IPS-NIHi7 (cell line): ENCODE measurements around the gene RASSF4.

Experiments
- DNase-seq: peaks from one replicate; pipeline ENCODE4 v3.0.0; 2012; ENCODE audit warnings: mixed read lengths; ENCODE audit errors: extremely low spot score

RASSF4 gene

DNA sequence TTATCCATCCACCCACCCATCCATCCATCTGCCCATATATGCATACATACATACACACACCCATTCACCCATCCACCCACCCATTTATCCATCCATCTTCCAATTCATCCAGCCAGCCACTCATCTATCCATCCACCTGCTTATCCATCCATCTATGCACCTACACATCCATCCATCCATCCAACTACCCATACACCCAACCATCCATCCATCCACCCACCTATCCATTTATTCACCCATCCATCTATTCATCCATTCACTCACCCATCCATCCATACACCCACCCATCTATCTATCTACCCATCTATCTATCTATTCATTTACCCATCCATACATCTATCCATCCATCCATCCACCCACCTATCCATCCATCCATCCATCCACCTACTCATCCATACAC lies 31.1 kb upstream of the RASSF4 start:
- DNase-seq = no peak

- DNase-seq = no peak
Observed at GRCh38 chr10:44929356-44930255, 30.0 kb upstream of the RASSF4 start.

GRCh38 chr10:44930904-44931620 lies 28.5 kb upstream of the RASSF4 start:
- no peak for DNase-seq

- no peak for DNase-seq
Observed at GRCh38 chr10:44931621-44932516, 27.7 kb upstream of the RASSF4 start.

DNA sequence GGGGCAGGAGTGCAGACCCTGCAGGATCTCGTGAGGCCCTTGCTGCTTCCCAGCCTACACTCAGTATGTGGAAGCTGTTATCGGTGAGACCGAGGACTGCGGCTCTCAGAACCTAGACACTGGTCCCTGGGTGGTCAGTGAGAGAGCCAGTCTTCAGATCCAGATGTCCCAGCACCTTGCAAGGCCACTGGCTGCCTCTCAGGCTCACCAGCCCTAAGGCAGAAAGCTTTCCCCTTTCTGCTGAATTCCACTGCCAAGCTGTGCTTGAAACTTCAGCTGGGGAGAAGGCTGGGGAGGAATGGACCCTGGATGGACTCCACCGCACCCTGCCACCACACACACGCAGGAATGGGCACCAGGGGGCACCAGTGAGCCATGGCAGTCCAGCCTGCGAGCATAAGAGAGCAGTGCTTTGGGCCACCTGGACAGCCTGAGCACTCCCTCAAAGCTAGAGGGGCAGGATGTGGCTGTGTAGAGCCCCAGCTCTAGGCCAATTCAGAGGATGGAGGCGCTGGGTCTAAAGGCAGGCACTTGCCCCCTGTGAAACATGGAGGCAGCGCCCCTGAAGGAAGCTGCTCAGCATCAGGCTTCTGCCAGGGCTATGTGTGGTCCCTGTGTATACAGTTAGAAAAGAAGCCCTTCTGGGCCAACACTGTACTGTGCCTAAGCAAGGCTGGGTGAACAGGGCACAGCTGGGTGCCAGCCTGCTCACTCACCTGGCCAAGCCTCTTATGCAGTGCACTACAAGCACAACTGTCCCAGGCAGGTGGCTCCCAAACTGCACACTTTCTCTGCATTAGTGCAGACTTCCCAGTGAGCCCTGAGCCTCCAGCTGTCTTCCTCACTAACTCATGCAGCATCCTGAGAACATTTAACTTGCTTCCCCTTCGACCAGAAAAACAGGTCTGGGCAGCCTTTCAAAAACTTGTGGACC lies 26.8 kb upstream of the RASSF4 start:
- peak; percentile 88 for DNase-seq

DNA sequence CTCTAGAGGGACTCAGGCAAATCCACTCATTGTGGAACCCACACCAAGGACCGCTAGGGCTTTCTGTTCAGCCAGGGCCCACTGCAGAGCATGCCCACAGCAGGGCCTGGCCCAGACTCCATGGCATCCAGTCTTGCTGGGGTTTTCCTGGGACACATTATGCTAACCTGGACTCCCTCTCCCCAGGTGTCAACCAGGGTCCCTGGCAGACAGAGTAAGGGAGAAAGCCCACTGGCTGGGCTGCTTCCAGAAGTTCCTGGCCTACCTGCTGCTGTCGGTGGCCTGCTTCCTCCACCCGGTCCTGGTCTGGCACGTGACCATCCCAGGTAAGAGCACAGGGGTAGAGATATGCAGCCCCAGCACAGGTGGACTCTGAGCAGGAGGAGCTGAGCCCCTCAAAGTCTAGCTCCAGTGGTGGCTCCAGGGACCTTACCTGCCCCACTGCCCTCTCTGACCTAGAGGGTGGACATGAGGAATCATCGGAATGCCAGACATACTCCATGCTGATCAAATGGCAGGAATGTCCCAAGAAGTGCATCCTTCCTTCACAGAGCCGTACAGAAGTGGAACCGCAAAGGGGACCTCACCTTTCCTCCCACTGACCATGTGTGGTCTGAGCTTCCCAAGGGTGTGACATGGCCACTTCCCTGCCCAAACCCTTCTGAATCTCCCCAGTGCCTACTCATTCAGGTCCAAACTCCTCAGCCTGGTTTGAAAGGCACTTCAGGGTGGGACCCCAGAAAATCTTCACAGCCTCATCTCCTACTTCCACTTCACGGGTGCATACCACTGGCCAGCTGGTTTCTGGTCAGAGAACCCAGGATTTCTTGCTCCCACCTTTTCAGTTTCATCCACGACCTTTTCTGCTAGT lies 25.9 kb upstream of the RASSF4 start:
- DNase-seq = no peak

DNA sequence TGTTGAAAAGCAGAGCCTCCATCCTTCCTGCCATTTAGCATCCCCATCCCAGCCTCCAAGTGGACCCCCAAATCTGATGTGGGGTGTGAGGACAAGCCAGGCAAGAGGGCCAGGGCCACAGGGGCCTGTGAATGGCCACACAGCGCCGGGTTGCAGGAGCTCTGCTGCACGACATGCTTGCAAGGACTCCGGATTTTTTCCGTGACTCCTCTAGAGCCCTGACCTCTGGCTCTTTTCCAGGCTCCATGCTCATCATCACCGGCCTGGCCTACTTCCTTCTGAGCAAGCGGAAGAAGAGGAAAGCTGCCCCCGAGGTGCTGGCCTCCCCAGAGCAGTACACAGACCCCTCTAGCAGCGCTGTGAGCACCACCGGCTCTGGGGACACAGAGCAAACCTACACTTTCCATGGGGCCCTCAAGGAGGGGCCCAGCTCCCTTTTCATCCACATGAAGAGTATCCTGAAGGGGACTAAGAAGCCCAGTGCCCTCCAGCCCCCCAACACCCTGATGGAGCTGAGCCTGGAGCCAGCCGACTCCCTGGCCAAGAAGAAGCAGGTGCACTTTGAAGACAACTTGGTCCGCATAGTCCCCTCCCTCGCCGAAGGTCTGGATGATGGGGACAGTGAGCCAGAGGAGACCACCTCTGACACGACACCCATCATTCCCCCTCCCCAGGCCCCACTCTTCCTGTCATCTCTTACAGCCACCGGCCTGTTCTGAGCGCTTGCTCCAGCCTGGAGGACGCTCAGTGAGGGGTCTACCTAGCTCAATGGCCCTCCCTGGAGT lies 25.0 kb upstream of the RASSF4 start:
- no peak for DNase-seq

DNA sequence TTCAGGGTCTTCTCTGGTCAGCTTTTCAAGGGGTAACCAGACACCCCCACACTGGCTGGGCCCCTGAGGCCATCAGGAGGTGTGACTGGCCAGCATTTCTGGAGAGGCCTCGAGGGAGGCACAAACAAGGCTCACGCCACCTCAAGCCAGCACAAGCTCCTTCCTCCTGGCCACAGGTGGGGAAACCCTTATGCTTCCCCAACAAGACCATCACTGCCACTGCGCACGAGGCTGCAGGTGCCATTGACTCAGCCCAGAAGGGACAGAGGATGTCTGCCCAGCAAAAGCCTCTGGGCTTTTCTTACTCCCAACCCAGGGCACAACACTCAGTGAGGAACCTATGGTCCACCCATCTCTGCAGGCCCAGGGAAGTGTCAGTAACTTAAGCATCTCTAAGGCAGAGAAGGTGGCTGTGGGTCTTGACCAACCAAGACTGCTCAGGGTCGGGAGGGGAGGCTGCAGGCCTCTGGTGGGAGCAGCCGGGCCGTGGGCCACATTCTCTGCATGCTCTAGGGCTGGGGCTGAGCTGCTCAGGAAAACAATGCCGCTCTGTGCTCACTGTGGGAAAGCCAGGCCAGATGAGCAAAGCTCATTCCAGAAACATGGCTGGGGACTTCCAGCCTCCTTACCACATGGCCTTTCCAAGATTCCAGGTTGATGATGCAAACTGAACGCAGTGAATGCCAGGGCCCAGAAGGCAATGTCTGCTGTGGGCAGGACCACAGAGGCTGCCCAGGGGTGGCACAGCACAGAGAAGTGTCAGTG lies 24.2 kb upstream of the RASSF4 start:
- DNase-seq = no peak

DNA sequence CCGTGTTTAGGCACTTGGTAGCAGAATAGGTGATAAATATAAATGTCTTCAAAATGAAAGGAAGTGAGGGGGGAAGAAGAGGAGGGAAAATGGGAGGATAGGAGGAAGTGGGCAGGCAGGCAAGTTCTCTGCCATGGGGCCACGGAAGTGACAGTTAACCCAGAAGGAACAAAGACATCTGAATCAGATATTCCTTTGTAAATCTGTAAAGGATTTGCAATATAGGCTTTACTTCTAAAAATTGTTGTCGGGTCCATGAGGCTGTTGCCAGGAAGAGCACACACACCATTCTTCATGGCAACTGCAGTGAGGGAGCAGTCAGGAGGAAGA lies 23.7 kb upstream of the RASSF4 start:
- DNase-seq = no peak

DNA sequence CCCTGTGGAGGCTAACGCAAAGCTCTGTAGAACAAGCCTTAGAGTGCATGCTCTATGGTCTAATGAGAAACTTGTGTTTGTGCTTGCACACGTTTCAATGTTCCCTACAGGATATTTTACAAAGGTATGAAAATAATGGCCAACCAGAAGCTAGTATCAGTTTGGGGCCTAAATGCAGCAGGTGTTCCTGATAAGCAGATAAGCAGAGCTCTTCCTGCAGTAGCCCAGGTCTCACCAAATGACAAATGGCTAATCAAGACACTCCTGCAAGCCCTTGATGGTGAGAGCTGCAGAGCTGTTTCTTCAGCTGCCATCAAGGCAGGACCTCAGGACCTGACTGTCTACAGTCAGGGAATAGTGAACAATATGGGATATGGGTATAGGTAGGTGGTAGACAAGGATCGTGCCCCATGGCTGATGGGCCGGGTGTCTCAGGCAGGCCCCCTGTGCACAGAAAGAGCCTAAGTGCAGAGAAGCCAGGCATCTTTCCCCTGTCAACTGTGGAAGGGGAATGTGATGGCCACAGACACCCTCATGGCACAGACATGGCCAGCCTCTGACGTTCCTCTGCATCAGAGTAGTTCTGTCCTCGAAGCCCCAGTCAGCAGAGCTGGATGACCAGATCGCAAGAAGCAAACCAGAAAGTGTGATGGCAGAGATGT lies 23.2 kb upstream of the RASSF4 start:
- DNase-seq = no peak

DNA sequence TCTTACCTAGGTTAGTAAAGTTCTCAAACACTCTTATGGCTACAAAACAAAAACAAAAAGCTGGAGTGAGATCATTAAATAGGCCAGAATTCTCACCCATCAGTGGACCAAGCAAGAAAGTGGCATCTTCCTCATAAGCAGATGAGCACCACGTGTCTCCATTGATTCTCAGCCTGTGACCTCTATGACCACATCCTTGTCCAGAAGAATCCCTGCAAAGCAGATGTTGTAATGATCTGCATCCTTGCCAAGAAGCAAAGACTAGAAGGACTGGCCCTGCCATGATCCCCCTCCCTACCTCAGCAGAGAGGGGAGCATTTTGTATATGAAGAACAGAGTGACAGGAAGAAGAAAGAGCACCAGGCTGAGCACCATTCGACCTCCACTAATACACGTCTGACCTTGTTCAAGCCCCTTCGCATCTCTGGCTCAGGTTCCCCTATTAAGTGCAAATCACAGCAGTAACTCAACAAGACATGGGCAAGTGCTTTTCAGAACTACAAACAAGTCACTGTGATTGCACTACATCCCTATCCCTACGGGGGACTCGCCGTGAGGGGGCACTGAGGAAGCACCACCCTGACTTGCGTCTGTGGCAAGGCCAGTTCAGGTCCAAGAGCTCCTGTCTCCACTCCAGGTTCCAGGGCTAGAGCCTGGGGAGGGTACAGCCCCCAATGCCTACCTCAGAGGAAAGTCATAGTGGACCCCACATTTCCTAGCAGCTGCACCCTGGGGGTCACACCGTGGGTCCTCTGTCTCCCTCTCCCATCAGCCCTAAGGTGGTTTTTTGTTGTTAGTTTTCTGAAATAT lies 22.2 kb upstream of the RASSF4 start:
- no peak for DNase-seq

- DNase-seq = no peak
Observed at GRCh38 chr10:44938956-44939355, 20.6 kb upstream of the RASSF4 start.

DNA sequence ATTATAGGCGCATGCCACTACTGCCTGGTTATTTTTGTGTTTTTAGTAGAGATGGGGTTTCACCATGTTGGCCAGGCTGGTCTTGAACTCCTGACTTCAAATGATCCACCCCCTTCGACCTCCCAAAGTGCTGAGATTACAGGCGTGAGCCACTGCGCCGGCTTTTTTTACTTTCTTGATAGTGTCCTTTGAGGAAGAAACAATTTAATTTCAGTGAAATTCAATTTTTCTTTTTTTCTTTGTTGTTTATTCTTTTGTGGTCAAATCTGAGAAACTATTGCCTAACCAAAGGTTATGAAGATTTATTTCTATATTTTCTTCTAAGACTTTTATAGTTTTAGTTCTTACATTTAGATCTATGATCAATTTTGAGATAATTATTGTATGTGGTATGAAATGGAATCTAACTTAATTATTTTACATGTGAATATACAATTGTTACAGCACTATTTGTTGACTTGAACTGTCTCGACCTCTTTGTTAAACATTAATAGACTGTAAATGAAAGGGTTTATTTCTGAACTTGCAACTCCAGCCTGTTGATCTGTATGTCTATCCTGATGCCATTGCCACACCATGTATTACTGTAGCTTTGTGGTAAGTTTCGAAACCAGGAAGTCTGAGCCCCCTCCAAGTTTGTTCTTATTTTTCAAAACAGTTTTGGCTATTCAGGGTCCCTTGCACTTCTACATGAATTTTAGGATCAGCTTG lies 19.8 kb upstream of the RASSF4 start:
- DNase-seq = no peak

DNA sequence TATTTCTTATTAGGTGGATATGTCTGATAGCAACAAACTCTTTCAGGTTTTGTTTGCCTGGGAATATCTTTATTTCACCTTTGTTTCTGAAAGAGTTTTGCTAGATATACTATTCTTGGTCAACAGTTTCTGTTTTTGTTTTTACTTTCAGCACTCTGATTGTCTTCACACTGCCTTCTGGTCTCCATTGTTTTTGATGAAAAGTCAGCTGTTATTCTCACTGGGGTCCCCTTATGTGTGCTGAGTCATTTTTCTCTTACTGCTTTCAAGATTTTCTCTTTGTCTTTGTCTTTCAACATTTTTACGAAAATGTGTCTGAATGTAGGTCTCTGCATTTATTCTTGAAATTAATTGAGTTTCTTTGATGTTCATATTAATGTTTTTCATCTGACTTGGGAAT lies 15.2 kb upstream of the RASSF4 start:
- DNase-seq = no peak

DNA sequence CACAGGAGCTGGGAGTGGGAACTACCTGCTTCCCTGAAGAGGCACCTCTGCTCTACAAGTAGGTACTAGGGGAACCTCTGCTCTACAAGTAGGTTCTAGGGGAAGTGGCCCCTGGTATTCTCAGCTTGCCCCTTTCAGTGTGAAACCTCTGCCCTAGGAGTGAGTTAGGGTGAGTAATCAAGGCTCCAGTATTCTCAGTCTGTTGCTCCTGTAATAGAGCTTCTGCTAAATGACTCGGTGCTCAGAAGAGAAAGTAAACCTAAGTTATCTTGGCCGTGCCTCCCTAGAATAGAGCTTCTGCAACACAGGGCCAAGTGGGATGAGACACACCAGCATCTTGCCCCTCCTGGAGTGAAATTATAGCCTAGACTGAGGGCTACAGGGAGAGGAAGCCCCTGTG lies 13.4 kb upstream of the RASSF4 start:
- no peak for DNase-seq

DNA sequence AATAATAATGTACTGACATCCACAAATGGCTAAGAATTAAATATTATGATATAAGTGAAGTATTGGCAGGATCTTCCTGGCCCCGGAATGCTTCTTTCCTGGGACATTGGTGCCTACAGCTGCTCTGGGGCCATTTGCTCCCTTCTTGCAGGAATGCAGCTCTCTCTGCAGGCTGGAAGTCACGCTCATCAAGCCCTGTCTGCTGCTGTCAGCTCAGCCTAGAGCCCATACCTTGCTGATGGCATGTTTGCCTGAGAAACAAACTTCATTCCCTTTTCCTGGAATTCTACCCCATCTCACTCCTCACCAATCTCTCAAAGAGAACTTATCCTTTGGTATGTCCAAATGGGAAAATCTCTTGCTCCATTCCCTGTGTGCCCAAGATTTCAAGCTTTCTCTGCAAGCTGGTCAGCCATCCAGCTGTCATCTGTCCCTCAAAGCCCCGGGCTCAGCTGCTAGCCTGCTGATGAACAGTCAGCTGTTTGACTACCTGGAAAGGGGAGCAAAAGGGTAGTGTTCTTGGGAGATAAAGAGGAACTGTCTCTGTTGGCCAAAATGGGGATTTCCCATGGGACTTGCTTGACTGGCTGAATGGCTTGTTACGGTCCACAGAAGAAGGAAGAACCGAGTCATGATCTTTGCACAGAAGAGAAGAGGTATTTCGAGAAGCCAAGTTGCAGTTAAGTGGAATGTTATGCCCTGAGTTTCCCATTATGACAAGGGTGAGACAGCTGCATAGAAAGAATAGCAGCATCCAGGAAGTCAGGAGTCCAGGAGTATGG lies 12.0 kb upstream of the RASSF4 start:
- no peak for DNase-seq
